Measurements from ENCODE around the gene RPH3AL.

GRCh38 chr17:189444-189843 is 163.2 kb downstream of the RPH3AL start:
- TF ChIP-seq CTCF (IDR thresholded peaks at IDR 0.05 in 8 of 11, conservative IDR thresholded peaks at IDR 0.05 in 3 of 11) (no peak), POLR2A (IDR thresholded peaks at IDR 0.05) (no peak), POLR2AphosphoS5 (IDR thresholded peaks at IDR 0.05) (no peak)
